Femur (tissue), 1 donor: ENCODE results near the gene TRAF3.
A peak's percentile ranks its signal among the peaks of the same experiment; 100 is the strongest.
"Not testable (repeated sequence)": the region's sequence is repeated elsewhere in the genome, so short reads cannot be mapped to it uniquely, and the experiment has no call there.

Source experiments
- DNase-seq: peaks from one replicate; pipeline ENCODE4 v3.0.0-alpha.2; 2017

The TRAF3 gene

DNA sequence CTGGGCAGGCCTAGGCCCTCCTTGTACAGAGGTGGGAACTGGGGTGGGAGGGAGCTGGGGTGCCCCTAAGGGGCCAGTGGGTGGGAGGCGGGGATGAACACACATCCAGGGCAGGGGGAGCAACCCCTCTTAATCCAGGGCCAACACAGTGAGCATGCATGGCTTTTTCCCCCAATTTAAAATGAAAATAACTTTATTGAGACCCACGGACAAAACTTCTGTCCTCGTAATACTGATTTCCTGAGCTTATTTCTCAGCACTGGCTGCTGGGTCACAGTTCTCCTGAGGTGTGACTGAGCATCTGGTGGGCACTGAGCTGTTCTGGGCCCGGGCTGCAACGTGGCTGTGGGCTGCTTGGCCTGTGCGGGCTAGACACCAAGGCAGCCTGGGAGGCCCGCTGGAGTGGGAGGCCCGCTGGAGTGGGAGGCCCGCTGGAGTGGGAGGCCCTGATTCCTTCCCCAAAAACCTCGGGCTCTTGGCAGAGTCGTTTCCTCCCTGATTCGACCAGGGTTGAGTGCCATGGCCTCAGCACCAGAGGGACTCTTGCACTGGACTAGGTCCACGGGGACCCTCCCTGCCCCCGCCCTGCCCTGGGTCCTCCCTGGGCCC lies 24.9 kb upstream of the TRAF3 start:
- no peak for DNase-seq

DNA sequence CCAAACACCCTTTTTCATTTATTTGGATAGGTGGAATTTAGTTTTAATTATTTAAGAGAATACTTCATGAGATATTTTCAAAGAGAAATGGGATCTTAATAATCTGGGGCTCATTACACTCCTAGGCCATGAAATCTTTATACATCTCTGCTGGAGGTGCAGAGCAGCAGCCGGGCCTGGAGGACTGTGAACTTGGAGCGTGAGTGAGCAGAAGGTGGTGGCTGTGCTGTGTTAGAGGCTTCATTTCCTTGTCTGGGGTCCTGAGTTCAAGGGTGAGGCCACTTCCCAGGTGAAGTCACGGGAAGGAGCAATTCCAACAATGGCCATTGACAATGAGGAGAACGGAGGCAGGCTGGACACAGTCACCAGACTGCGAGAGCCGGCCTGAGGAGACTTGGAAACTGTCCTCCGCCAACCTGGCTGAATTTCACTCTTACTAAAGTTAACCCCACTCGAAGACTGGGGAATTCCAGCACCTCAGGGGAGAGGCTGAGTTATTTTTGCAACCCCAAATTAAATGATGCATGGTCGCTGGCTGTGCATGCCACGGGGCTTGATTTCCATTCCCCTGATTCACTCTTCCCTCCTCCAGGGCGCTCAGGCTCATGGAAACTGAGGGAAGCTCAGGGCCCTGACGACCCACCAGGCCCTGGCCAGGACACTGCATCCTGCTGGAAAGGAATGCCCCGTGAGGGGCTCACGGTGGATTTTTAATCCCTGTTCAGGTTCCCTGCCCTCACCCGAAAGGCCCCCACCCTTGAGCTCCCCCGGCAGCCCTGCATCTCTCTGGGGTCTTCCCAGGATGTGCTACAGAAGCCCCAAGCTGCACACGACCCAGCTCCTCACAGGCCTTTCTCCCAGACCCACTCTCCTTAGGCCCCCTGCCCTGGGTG lies 22.6 kb upstream of the TRAF3 start:
- no peak for DNase-seq

DNA sequence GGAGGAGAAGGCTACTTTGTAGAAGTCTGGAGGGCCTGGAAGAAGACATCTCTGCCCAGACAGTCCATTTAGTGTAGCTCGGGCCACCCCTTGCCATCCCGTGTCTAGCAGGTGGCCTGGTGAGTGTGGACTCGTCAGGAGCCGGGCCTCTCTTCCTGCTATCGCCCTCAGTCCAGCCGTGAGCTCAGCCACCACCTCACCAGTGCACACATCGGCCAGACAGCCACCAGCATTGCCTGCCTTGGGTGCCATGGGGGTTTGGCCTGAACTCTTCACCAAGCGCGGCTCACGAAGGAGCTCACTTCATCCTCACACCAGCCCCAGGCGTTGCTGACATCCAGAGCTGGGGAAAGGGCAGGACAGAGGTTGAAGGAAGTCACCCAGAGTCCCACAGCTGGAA lies 19.6 kb upstream of the TRAF3 start:
- no peak for DNase-seq

DNA sequence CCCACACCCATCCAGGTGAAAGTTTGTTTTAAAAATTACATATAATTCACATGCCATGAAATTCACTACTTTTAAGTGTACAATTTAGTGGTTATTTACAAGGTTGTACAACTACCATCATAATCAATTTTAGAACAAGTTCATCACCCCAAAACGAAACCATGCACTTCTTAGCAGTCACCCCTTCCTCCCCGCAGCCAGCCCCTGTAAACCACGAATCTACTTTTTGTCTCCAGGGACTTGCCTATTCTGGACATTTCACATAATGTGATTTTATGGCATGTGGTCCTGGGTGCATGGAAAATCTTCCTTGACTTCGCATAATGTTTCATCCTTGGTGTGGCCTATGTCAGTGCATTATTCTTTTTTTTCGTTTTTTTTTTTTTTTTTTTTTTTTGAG lies 19.2 kb upstream of the TRAF3 start:
- DNase-seq = no peak

DNA sequence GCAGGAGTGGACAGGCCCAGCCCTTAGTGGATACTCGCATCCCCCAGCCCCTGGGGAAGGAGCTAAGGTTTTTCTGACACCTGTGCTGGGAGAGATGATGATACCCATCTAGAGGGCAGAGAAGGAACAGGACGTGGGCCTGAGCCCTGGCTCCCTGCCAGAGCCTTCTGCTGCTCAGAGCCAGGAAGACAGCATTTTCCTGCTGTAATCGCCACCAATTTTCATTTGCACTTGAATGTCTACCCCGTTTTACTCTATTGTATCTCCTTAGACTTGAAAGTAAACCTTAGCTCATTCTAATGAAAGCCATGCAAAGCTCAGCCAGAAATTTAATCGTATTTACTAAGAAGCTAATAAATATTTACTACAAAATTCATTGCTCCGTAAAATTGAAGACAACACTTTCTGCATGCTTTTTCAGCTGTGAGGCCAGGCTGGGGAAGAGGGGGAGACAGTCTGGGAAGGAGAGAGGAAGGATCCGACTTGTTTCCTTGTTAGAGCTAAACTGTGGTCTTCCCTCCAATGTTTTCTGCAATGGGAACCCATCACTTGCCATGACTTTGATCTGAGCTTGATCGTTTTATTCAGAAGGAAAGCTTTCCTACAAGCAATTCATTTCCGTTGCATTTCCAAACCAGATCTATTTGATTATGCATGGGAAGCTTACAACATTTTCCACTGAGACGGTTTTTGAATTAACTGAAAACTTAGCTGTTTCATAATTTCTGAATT lies 17.6 kb upstream of the TRAF3 start:
- DNase-seq = no peak

DNA sequence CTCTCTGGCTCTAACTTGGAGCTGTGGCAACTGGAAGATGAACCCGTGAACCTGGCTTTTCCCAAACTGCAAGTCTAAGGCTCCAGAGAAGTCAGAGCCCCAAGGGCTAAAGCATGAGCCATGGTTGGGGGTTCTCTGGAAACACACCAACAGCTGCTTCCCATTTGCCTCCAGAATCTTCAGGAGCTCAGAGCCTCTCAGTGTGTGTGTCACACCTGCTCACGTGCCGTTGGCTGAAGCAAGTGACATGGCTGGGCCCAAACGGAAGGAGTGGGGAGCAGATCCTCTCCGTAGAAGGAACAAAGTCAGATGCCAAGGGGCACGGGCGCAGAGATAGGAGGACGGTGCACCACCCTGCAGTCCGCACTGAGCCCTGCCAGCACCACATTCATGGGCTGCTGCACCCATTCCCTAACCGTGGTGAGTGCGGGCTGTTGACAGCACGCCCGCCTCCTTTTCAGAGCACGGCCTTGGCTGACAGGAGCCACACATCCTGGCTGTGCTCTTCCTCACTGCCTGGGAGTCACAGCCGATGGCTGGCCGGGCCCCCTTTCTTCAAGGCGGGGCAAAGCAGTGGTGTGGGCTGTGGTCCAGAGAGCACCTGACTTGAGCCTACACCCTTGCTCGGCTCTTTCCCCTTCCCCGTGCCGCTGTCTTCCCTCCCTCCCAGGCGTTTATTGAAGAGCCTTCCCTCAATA lies 16.6 kb upstream of the TRAF3 start:
- no peak for DNase-seq

DNA sequence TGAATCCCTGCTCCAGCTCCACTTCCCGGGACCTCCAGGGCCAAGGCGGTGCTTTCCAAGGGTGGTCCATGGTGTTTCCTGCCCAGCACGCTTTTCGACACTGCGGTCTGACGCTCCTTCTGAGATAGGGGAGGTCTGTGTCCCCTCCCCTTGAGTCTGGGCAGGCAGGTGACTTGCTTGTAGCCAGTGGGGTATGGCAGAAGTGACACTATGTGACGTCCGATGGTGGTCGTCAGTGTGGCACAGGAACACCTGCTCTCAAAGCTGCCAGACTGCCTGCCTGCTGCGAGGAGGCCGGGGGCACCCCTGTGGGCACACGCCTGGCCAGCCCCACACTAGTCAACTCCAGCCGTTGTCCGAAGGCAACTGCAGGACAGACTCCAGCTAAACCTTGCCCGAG lies 16.0 kb upstream of the TRAF3 start:
- no peak for DNase-seq

DNA sequence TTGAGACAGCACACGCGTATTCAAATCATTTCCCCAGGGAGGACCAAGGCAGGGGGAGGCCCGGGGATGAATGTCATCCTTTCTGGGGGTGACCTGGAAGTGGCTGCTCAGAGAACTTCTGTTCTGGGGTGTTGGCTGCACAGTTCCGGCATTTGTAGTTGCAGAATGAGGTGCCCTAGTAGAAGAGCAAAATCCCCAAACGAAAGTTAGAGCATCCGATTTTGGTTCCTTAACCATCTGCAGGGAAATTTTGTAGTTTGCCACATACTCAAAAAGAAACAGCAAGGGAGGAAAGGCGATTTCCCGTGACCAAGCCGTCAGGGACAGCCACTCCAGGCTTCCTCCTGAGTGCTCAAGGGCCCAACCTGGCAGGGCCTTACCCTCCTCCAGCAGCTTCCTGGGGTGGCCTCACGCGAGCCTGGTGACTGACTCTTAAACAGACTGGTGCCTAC lies 13.0 kb upstream of the TRAF3 start:
- DNase-seq = no peak

DNA sequence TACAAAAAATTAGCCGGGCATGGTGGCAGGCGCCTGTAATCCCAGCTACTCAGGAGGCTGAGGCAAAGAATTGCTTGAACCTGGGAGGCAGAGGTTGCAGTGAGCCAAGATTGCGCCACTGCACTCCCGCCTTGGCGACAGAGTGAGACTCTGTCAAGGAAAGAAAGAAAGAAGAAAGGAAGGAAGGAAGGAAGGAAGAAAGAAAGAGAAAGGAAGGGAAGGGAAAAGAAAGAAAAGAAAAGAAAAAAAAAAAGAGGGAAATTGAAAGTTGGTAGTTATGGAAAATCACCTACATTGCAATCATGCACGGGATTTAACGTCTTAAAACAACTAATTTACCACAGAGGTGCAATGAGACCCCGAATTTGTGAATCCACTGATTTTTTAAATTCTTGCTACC lies 11.5 kb upstream of the TRAF3 start:
- DNase-seq = not testable (repeated sequence)

DNA sequence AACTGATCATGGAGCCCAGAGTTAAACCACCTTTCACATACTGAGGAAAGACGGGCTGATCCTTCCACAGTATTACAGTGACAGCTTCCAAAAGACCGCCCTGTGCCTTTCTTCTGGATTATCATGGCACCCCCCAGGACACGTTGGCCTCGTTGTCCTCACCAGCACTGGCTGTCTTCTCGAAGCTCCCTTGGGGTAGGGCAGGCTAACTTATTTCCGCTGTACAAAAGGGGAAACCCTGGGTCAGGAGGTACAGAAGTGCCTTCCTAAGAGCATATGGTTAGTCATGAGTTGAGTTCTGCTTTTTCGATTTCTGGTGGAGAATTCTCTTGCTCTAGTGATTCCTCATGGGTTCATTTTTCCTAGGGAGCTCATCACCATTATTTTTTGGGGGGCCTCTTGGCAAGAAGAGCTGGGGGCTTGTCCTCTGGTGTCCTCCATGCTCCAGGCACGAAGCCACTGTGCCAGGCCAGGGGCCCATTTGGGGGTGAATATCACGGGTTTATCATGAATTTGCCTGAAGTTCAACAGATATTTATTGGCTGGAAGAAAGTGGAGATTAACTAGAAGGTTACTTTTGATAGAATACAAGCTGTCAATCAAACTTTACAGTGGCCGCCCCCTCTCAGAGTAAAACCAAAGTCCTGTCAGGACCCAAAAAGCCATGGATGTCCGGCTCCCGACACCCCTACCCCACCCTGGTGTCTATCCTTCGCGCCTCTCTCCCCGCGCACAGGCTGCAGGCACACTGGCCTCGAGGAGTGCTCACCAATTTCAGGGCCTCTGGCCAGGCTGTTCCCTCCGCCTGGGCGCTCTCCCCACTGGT lies 8.8 kb upstream of the TRAF3 start:
- no peak for DNase-seq

DNA sequence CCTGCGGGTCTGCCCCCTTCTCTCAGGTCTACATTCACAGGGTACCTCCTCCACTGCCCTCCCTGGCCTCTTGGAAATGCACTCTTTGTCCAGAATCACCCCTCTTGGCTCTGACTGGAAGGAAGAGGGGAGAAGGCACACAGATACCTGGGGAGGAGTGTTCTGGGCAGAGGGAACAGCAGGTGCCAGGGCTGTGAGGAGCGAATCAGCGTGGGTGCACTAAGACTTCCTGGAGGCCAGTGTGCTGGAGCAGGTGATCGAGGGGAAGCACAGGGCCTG lies 8.3 kb upstream of the TRAF3 start:
- no peak for DNase-seq

DNA sequence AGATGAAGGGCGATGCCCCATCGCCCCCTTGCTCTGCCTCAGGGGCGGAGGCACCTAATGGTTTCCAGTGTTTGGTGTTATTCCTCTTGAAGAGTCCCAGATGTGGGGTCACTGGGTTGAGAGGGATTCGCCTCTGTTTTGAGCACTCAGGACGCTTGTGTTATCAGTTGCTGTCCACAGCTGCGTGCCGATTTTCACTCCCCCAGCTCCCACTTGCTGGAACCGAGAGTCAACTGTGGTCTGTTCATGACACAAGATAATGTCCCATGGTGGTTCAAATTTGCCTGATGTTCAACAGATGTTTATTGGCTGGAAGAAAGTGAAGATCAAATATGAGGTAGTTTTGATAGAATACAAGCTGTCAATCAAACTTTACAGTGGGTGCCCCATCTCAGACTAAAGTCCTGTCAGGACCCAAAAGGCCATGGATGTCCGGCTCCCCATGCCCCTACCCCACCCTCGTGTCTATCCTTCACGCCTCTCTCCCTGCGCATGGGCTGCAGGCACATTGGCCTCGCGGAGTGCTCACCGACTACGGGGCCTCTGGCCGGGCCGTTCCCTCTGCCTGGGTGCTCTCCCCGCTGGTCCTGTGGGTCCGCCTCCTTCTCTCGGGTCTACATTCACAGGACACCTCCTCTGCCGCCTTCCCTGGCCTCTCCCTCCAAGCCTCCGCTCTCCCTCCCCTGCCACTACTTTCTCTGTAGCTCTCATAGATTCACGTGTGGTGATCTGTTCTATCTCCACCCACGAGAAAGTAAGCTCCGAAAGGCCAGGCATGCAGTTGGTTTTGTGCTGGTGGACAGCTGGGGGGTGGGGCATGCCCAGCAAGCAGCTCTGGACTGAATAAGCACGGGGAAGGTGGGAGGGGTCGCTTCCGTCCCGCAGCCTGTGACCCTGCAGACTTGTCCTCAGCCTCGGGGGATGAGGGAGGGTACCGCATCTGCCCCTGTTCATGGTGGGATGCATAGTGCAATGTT lies 6.8 kb upstream of the TRAF3 start:
- no peak for DNase-seq

DNA sequence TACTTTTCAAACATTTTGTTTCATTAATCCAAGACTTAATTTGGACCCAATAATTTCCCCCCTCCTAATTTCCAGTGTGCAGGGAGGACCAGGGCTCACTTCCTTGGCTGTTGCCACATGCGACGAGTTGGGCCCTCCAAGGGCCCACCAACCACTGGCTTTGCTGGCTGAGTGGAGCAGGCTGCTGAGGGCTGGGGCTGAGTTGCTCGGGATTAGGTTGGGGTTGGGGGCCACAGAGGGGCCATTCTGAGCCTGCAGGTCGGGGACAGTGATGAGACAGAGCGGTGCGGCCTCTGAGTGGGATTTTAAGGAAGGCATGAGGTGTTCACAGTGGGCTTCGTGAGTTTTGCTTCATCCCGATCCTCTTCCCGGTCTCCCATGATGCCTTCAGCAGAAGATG lies 6.1 kb upstream of the TRAF3 start:
- no peak for DNase-seq

DNA sequence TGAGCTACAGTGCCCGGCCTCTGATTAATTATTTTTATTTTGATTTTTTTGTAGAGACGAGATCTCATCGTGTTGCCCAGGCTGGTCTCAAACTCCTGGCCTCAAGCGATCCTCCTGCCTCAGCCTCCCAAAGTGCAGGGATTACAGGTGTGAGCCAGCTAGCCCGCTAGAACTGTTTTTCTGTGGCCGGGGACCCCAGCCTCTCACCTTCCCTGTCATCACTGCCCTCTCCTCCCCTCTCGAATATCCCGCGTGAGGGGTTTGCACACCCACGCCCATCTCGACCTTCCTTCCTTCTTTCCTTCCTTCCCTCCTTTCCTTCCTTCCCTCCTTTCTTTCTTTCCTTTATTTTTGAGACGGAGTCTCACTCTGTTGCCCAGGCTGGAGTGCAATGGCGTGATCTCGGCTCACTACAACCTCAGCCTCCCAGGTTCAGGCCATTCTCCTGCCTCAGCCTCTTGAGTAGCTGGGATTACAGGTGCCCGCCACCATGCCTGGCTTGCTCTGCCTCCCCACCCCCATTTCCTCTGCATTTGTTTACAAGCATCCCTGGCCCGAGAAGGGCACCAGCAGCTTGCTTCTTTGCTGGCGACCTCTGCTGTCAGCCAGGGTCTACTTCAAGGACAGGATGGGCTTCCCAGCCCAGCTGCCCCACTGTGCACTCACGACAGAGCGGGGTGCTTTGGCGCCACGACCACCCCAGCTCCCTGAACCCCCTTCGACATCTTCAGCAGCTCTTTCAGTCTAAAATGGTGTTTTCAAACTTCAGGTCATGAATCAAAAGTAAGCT lies 4.3 kb upstream of the TRAF3 start:
- no peak for DNase-seq

DNA sequence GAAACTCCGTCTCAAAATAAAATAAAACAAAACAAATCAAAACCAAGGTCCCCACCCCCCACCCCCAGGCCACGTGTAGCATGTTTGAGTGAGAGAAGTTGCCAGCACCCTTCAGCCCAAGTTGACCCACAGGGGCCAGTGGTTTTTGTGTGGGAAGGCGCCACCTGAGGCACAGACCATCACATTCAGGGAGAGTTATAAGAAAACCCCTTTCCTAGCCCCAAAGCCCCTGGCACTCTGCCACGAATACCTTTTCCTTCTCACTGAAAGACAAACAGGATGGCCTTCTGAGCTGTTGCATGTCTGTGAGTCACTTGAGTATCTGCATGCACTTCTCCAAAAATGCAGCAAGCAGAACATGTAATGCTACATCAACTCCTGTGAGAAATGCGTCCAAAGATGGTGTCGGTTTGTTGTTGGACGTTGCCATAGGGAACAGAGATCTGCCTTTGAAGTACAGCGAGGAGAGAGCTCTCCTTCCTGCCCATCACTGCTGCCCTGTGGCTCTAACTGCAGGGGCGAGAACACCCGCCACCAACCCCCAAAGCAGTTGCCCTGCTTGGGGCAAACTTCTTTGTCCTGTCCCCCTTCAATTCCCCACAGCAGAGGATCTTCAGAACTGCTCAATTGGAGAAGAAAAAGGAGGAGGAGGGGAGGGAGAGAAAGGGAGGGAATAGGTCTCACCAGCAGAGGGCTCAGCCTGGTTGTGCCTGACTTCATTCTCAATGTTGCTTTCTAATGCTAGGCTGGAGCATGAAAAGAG lies 2.7 kb upstream of the TRAF3 start:
- DNase-seq = peak; percentile 76

DNA sequence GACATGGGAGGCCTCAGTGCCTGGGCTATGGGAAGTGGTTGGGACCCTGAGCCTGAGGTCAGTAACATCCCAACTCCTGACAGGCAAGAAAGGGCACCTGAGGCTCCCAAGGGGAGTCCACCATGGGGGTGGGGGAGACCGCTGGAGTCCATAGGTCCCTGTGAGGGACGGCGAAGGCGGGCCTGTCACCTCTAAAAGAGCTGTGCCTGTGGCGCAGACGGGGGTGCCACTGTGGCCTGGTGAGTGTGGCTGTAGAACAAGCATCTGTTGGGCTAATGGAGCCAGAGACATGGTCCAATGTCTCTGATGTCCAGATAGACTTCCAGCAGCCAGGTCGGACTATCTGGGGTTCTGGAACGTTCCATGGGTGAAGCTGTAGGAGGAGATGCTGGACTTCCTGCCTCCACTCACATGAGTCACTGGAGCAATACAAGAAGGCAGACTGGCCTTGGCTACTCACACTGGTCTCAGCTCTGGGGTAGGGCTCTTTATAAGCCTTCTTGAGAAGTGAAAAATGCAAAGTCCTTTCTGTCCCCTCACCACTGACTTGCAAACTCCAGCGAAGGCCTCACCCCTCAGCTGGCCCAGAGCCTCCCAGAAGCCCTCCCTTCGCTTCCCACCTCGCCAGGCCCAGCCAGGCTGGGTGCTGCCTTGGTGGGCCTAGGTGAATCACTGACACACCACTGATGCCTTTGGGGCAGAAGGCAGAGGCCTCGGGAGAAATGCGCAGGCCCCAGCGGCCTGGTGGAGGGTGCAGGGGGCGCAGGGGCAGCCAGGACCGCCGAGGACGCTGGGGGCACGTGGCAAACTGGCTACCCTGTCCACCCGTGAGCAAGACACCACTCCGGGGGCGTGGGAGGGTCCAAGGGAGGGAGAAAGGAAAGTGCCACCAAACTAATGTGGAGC lies 1.1 kb upstream of the TRAF3 start:
- DNase-seq = no peak

DNA sequence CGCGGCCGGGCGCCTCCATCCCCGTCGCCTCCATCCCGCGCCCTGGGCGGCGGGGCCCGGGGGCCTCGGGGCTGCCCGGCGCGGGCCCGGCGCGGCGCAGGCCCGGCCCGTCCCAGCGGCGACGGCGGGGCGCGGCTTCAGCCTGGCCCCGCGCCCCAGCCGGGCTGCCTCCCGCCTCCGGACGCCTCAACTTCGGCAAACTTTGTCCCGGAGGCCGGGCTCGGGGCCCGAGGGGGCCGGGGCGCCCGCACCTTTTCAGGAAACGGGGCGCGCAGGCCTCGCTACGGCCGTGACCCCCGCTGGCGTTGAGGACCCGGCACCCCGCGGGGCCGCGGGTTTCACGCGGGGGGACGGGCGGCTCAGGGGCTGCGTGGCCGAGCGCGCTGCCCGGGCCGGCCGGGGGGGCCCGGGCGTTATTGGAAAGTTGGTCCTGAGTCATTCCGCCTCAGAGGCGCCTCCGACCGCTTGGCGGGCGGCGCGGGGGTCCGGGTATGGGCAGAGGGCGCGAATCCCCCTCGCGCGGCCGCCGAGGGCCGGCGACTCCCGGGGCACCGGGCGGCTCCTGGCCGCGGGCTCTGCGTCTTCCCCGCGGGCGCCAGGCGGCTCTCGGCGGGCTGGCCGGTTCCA lies 575 bp downstream of the TRAF3 start:
- DNase-seq = peak; percentile 38
